ENCODE data around the gene M1AP.

DNA sequence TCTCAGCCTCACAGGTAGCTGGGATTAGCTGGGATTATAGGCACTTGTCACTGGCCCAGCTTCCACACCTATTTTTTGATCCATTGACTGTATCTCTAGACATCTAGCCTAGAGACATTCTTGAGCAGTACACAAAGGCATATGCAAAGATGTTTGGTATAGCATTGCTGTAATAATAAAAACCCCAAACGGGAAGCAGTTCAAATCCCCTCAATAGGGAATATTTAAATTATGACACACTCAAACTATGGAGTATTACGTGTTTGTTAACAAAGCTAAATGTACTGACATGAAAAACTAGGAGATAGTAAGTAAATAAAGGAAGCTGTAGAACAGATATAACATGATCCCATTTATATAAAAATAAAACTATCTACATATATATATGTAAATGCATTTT lies 65.9 kb downstream of the M1AP start:
- TF ChIP-seq EZH2 (IDR thresholded peaks at IDR 0.05; ENCODE audit: borderline replicate concordance, low read depth, low read length, severe bottlenecking): no peak
- TF ChIP-seq, protein P1, sequence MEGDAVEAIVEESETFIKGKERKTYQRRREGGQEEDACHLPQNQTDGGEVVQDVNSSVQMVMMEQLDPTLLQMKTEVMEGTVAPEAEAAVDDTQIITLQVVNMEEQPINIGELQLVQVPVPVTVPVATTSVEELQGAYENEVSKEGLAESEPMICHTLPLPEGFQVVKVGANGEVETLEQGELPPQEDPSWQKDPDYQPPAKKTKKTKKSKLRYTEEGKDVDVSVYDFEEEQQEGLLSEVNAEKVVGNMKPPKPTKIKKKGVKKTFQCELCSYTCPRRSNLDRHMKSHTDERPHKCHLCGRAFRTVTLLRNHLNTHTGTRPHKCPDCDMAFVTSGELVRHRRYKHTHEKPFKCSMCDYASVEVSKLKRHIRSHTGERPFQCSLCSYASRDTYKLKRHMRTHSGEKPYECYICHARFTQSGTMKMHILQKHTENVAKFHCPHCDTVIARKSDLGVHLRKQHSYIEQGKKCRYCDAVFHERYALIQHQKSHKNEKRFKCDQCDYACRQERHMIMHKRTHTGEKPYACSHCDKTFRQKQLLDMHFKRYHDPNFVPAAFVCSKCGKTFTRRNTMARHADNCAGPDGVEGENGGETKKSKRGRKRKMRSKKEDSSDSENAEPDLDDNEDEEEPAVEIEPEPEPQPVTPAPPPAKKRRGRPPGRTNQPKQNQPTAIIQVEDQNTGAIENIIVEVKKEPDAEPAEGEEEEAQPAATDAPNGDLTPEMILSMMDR (IDR thresholded peaks at IDR 0.05; ENCODE audit: borderline replicate concordance, extremely low read depth, low read length, poor library complexity, severe bottlenecking): no peak

All from DND-41 (cell line).